HG03025 (cell line): ENCODE data around the gene ANO5.

ENCODE experiments used
- ATAC-seq: cut with Tn5 transposase; IDR thresholded peaks from one replicate; pipeline ENCODE4 v1.9.1; 2021; ENCODE audit warnings: mild to moderate bottlenecking, moderate library complexity; ENCODE audit not compliant: unreplicated experiment, low FRiP score

Gene ANO5

GRCh38 chr11:22192642-22193347 lies at the start of gene ANO5:
Gene ANO5 (plus strand): TSS chr11:22193085. CDS start chr11:22193493, 408 bp downstream.
- ATAC-seq, result no peak

GRCh38 chr11:22151649-22152197 lies 41.2 kb upstream of the ANO5 start:
- ATAC-seq, result no peak

GRCh38 chr11:22157531-22157930 lies 35.4 kb upstream of the ANO5 start:
- ATAC-seq, result no peak

- ATAC-seq, result no peak
These were observed 31.4 kb upstream of the ANO5 start for GRCh38 chr11:22161489-22161888.

GRCh38 chr11:22162756-22163155 lies 30.1 kb upstream of the ANO5 start:
- no peak for ATAC-seq

- ATAC-seq, result peak; percentile 75
These were observed 29.5 kb upstream of the ANO5 start for GRCh38 chr11:22163394-22163797.

- no peak for ATAC-seq
These were observed 27.8 kb upstream of the ANO5 start for GRCh38 chr11:22165087-22165486.

- ATAC-seq, result no peak
These were observed 26.9 kb upstream of the ANO5 start for GRCh38 chr11:22165759-22166513.

GRCh38 chr11:22169833-22170232 lies 23.1 kb upstream of the ANO5 start:
- no peak for ATAC-seq

GRCh38 chr11:22173532-22173931 lies 19.4 kb upstream of the ANO5 start:
- no peak for ATAC-seq

GRCh38 chr11:22177186-22177585 lies 15.7 kb upstream of the ANO5 start:
- ATAC-seq, result no peak

GRCh38 chr11:22179626-22180025 lies 13.3 kb upstream of the ANO5 start:
- no peak for ATAC-seq

- no peak for ATAC-seq
These were observed 12.8 kb upstream of the ANO5 start for GRCh38 chr11:22180131-22180530.

- no peak for ATAC-seq
These were observed 3.2 kb upstream of the ANO5 start for GRCh38 chr11:22189660-22190059.

- ATAC-seq, result peak; percentile 37
These were observed 1.9 kb upstream of the ANO5 start for GRCh38 chr11:22190827-22191463.

- ATAC-seq, result no peak
These were observed 620 bp upstream of the ANO5 start for GRCh38 chr11:22192289-22192641.

GRCh38 chr11:22193348-22194051 lies 615 bp downstream of the ANO5 start:
- ATAC-seq, result no peak

- ATAC-seq, result no peak
These were observed 1.4 kb downstream of the ANO5 start for GRCh38 chr11:22194306-22194705.

- ATAC-seq, result no peak
These were observed 2.0 kb downstream of the ANO5 start for GRCh38 chr11:22194907-22195306.

GRCh38 chr11:22197139-22198005 lies 4.5 kb downstream of the ANO5 start:
- no peak for ATAC-seq
